Testis (tissue), 2 donors: Measurements from ENCODE around the gene GNB5.

Experiments used
- POLR2A ChIP-seq: fragments of 450-650 bp; IDR thresholded peaks from one replicate; pipeline ENCODE4 v1.6.1; 2017; ENCODE audit warnings: antibody characterized with exemption, mild to moderate bottlenecking, moderate library complexity
- TF ChIP-seq, protein P1 (sequence below), 3 experiments: fragments of 450-650 bp in 2 of 3; fragments of 200-600 bp in 1 of 3; sonication (generic) in 1 of 3; IDR thresholded peaks; one replicate each; pipeline ENCODE4 v1.5.1; 2016 to 2019; ENCODE audit warnings: antibody characterized with exemption in 3 of 3, mild to moderate bottlenecking in 2 of 3, moderate library complexity in 1 of 3

- TF ChIP-seq POLR2A: no peak
- TF ChIP-seq, protein P1, sequence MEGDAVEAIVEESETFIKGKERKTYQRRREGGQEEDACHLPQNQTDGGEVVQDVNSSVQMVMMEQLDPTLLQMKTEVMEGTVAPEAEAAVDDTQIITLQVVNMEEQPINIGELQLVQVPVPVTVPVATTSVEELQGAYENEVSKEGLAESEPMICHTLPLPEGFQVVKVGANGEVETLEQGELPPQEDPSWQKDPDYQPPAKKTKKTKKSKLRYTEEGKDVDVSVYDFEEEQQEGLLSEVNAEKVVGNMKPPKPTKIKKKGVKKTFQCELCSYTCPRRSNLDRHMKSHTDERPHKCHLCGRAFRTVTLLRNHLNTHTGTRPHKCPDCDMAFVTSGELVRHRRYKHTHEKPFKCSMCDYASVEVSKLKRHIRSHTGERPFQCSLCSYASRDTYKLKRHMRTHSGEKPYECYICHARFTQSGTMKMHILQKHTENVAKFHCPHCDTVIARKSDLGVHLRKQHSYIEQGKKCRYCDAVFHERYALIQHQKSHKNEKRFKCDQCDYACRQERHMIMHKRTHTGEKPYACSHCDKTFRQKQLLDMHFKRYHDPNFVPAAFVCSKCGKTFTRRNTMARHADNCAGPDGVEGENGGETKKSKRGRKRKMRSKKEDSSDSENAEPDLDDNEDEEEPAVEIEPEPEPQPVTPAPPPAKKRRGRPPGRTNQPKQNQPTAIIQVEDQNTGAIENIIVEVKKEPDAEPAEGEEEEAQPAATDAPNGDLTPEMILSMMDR (IDR thresholded peaks at IDR 0.05): no peak
Observed at GRCh38 chr15:52133510-52134220, 57.5 kb downstream of the GNB5 start.
